Bronchial epithelial cell (primary cell): ENCODE data around the gene FAM131A. TPM values are rescaled to one million over a fixed set of nuclear protein-coding genes. Genes with fewer than 3 reads are reported as not detected.

Source experiments
- DNase-seq: peaks from one replicate; pipeline ENCODE4 v3.0.0-alpha.2; 2010; ENCODE audit warnings: low read depth
- FAIRE-seq: peaks from 2 replicates; lab custom pipeline; 2011; peaks lifted over from hg19 to GRCh38; lab: Jason Lieb, UNC
- H3K27me3 ChIP-seq: 2 replicates; pipeline ENCODE4 v1.5.1; 2011; ENCODE audit warnings: low read length; ENCODE audit not compliant: control insufficient read depth, insufficient read depth
- H3K36me3 ChIP-seq: 2 replicates; pipeline ENCODE4 v1.5.1; 2011; ENCODE audit warnings: low read length; ENCODE audit not compliant: control insufficient read depth, insufficient read depth
- H3K4me3 ChIP-seq: 2 replicates; pipeline ENCODE4 v1.5.1; 2011; ENCODE audit warnings: mild to moderate bottlenecking, low read depth, low read length, control low read depth
- CTCF ChIP-seq: IDR thresholded peaks from 2 replicates; pipeline ENCODE4 v1.5.1; 2011; ENCODE audit warnings: mild to moderate bottlenecking, moderate library complexity, low read length, control low read depth, inconsistent platforms; ENCODE audit not compliant: insufficient read depth, severe bottlenecking
- total RNA-seq: library from RNA; depleted of rRNA; stranded (reverse); fragments of >200 nt; gene quantifications from 2 replicates; pipeline ENCODE4 v1.2.1, GENCODE V29; 2014

FAM131A gene
- total RNA-seq, 1 donor from 2014 or later = 18.2 TPM

GRCh38 chr3:184345317-184346144, 8.1 kb downstream of the FAM131A start:
- DNase-seq = peak; percentile 66
- no peak for FAIRE-seq

GRCh38 chr3:184346480-184347190, 9.2 kb downstream of the FAM131A start:
- TF ChIP-seq CTCF = no peak
- no peak for FAIRE-seq
- H3K27me3 ChIP-seq = no peaks in the 10 kb centered on the region
- H3K36me3 ChIP-seq = peaks cover 19% of the 10 kb centered on the region
- no peak overlapping the region for H3K4me3 ChIP-seq
- DNase-seq = no peak

More at GRCh38 chr3:184345317-184346144, 8.1 kb downstream of the FAM131A start:
- Histone ChIP-seq H3K4me3 (no peak overlapping the region), H3K27me3 (no peaks in the 10 kb centered on the region), H3K36me3 (peaks cover 23% of the 10 kb centered on the region)
- TF ChIP-seq CTCF = peak; percentile 74

- Histone ChIP-seq H3K4me3 (no peak overlapping the region), H3K27me3 (no peaks in the 10 kb centered on the region), H3K36me3 (peaks cover 16% of the 10 kb centered on the region)
- TF ChIP-seq CTCF = no peak
- FAIRE-seq (no peak), DNase-seq (no peak)
These were observed 10.1 kb downstream of the FAM131A start for GRCh38 chr3:184347321-184348056.

GRCh38 chr3:184348057-184348382, 10.6 kb downstream of the FAM131A start:
- TF ChIP-seq CTCF = no peak
- FAIRE-seq (no peak), DNase-seq (no peak)
- H3K36me3 ChIP-seq = peaks cover 11% of the 10 kb centered on the region
- H3K27me3 ChIP-seq = no peaks in the 10 kb centered on the region
- H3K4me3 ChIP-seq = no peak overlapping the region

- no peak for FAIRE-seq
- TF ChIP-seq CTCF = no peak
- Histone ChIP-seq H3K4me3 (no peak overlapping the region), H3K27me3 (no peaks in the 10 kb centered on the region), H3K36me3 (peaks cover under 1% of the 10 kb centered on the region)
- DNase-seq = no peak
These were observed 12.4 kb downstream of the FAM131A start for GRCh38 chr3:184349563-184350470.
